ENCODE data around the gene HDHD3.

GRCh38 chr9:113361304-113362018 lies 15.3 kb downstream of the HDHD3 start:
- no peak for TF ChIP-seq CTCF (IDR thresholded peaks at IDR 0.05)
- no peak for TF ChIP-seq EZH2phosphoT487 (IDR thresholded peaks at IDR 0.05)
- TF ChIP-seq EZH2 (IDR thresholded peaks at IDR 0.05), result no peak
